Lung (tissue), 12 donors: ENCODE measurements around the gene MTA3. TPM values are rescaled to one million over a fixed set of nuclear protein-coding genes. Genes with fewer than 3 reads are reported as not detected.
"Not testable (repeated sequence)": the region's sequence is repeated elsewhere in the genome, so short reads cannot be mapped to it uniquely, and the experiment has no call there.

Experiments used
- ATAC-seq: fragments of 200-7000 bp; cut with Tn5 transposase; one replicate; pipeline ENCODE4 v1.9.1; 2020; ENCODE audit warnings: moderate number of reproducible peaks; ENCODE audit not compliant: insufficient read depth, low FRiP score
- DNase-seq, 3 donors: peaks; one replicate each; pipeline ENCODE4 v3.0.0-alpha.2; 2013 to 2017
- H3K27ac ChIP-seq, 2 donors: one replicate each; pipeline ENCODE4 v1.5.1; 2013; ENCODE audit warnings: mild to moderate bottlenecking in 2 of 2, moderate library complexity in 2 of 2, control low read depth in 1 of 2, inconsistent platforms in 1 of 2, low read depth in 1 of 2, low read length in 1 of 2
- H3K27me3 ChIP-seq, 3 donors: one replicate each; pipeline ENCODE4 v1.5.1; 2013; ENCODE audit warnings: low read length in 2 of 3; ENCODE audit not compliant: control insufficient read depth in 3 of 3, insufficient read depth in 3 of 3
- H3K36me3 ChIP-seq, 4 donors: one replicate each; pipeline ENCODE4 v1.5.1; 2013; ENCODE audit warnings: low read length in 4 of 4, mild to moderate bottlenecking in 1 of 4, moderate library complexity in 1 of 4; ENCODE audit not compliant: control insufficient read depth in 4 of 4, insufficient read depth in 4 of 4
- H3K4me1 ChIP-seq, 5 donors: one replicate each; pipeline ENCODE4 v1.5.1; 2013; ENCODE audit warnings: low read length in 5 of 5, mild to moderate bottlenecking in 2 of 5, moderate library complexity in 1 of 5; ENCODE audit not compliant: control insufficient read depth in 5 of 5, insufficient read depth in 5 of 5
- H3K4me3 ChIP-seq: one replicate; pipeline ENCODE4 v1.5.1; 2013; ENCODE audit warnings: mild to moderate bottlenecking, control low read depth, moderate library complexity
- H3K9ac ChIP-seq, 2 donors: one replicate each; pipeline ENCODE4 v1.5.1; 2013; ENCODE audit warnings: low read length in 2 of 2, control low read depth in 1 of 2; ENCODE audit not compliant: insufficient read depth in 1 of 2
- H3K9me3 ChIP-seq, 4 donors: one replicate each; pipeline ENCODE4 v1.5.1; 2013; ENCODE audit warnings: low read length in 3 of 4, mild to moderate bottlenecking in 1 of 4, moderate library complexity in 1 of 4; ENCODE audit not compliant: control insufficient read depth in 4 of 4, insufficient read depth in 3 of 4
- CTCF ChIP-seq: IDR thresholded peaks from 2 replicates; pipeline ENCODE4 v1.5.1; 2012; ENCODE audit warnings: mild to moderate bottlenecking; ENCODE audit errors: control extremely low read depth, extremely low read depth
- WGBS, 2 donors: extraction: QIAGEN DNeasy Blood & Tissue Kit; methylation state at CpG; one replicate each; pipeline ENCODE4 v1.1.7; 2013; 5-methylcytosine and 5-hydroxymethylcytosine counted together
- polyA plus RNA-seq, 2 donors: library from polyadenylated mRNA; stranded (reverse); fragments of 200-250 nt; gene quantifications; one replicate each; pipeline ENCODE4 v1.2.1, GENCODE V29; 2013
- total RNA-seq, 2 donors: library from RNA; depleted of rRNA in 1 of 2; stranded (reverse); fragments of >200 nt in 1 of 2; gene quantifications; one replicate each; pipeline ENCODE4 v1.2.1, GENCODE V29; 2014 to 2021
- donor health status: control.
- donor health status: control.
- donor health status: Bipolar disorder and iron deficiency.
- donor health status: healthy.
- donor health status: DM: yes; HTN: yes; CAD: no.

Gene MTA3
- total and polyA plus RNA-seq, 4 donors, result 9.2 to 65.8 (median 24.4) TPM

- ATAC-seq (no peak), DNase-seq (peak in 1 of 3 donors; percentile 17)
- TF ChIP-seq CTCF, result no peak
- Histone ChIP-seq H3K27me3 (no peaks in the 10 kb centered on the region), H3K9me3 (no peaks in the 10 kb centered on the region), H3K27ac (no peak overlapping the region), H3K36me3 (no peaks in the 10 kb centered on the region), H3K4me3 (no peak overlapping the region), H3K4me1 (no peaks in the 10 kb centered on the region), H3K9ac (no peak overlapping the region)
- WGBS, 2 donors, result 70 to 72% methylated on average over 6 of the region's 6 CpGs
These were observed 12.0 kb upstream of the MTA3 start for GRCh38 chr2:42556315-42556890.

GRCh38 chr2:42557306-42557705, 11.1 kb upstream of the MTA3 start:
- Histone ChIP-seq H3K27ac (no peak overlapping the region), H3K9ac (no peak overlapping the region), H3K9me3 (no peaks in the 10 kb centered on the region), H3K4me3 (no peak overlapping the region), H3K4me1 (no peaks in the 10 kb centered on the region), H3K36me3 (no peaks in the 10 kb centered on the region), H3K27me3 (no peaks in the 10 kb centered on the region)
- WGBS, 2 donors, result 59 to 60% methylated on average over 5 of the region's 5 CpGs
- ATAC-seq, result no peak
- no peak for DNase-seq
- TF ChIP-seq CTCF, result no peak

DNA sequence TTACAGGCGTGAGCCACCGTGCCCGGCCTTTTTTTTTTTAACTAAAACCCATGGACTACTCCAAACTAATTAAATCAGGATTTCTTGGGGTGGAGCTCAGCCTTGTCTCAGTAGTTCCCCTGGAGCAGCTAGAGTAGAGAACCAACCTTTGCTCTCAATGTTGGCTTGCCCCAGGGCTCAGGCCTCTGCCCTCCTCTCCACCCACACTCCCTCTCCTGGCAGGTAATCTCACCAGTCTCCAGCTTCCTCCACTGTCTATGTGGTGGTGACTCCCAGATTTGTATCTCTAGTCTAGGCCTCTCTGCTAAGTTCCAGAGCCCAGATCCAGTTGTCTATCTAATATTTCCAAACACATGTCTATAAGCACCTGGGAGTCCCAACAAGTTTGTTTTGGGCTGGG, 9.6 kb upstream of the MTA3 start:
- 94 to 100% methylated on average over 3 of the region's 3 CpGs for WGBS, 2 donors
- DNase-seq, result no peak

DNA sequence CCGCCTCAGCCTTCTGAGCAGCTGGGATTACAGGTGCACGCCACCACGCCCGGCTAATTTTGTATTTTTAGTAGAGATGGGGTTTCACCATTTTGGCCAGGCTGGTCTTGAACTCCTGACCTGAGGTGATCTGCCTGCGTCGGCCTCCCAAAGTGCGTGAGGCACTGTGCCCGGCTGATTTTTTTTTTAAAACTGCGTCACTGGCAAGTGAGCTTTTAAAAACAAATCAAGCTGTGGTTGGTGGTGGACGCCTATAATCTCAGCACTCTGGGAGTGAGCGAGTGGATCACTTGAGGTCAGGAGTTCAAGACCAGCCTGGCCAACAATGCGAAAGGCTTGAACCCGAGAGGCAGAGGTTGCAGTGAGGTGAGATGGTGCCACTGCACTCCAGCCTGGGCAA, 8.3 kb upstream of the MTA3 start:
- not testable (repeated sequence) for ATAC-seq, DNase-seq, H3K27ac ChIP-seq, H3K9ac ChIP-seq, H3K36me3 ChIP-seq, H3K9me3 ChIP-seq, H3K4me3 ChIP-seq, H3K4me1 ChIP-seq, H3K27me3 ChIP-seq
- 92 to 95% methylated on average over 13 of the region's 13 CpGs for WGBS, 2 donors

More for the DNA sequence above, 9.6 kb upstream of the MTA3 start:
- Histone ChIP-seq H3K27me3 (no peaks in the 10 kb centered on the region), H3K9me3 (no peaks in the 10 kb centered on the region), H3K4me1 (no peaks in the 10 kb centered on the region), H3K36me3 (no peaks in the 10 kb centered on the region), H3K4me3 (no peak overlapping the region), H3K27ac (no peak overlapping the region), H3K9ac (no peak overlapping the region)
- TF ChIP-seq CTCF, result no peak
- no peak for ATAC-seq
